NCI-H187 treated with DMSO at 0.1 percent for 48 hours (cell line): ENCODE measurements around the gene CD200R1L.

Experiments used
- DNase-seq: peaks from one replicate; lab custom pipeline; 2025; lab: John Stamatoyannopoulos, UW

Gene CD200R1L

GRCh38 chr3:112786881-112787579, 59.6 kb downstream of the CD200R1L start:
- no peak for DNase-seq

DNA sequence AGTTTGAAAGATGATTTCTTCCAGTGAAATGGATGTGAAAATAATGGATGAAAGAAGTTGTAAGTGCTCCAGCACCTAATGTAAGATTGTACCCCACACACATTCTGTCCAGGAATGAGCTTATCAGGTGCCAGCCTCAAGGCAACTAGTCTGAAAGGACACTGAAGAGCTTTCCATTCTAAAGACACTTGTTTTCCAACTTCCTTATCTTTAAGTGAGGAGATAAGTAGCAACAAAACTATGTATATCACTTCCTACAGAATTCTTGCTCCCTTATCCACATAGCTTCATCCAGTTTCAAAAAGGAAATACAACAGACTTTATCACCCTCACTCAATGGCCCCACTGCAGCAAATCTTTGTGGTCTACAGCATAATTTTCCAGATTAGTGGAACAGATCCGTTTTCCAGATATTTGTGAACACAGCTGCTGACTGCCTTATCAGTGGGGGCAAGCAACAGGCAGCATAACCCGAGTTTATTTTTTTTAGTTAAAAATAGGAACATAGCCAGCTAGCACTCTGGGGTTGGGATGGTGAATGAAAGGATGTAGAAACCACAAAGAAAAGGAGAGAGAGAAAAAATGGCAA, 60.6 kb downstream of the CD200R1L start:
- DNase-seq, result no peak

GRCh38 chr3:112785321-112786001, 61.2 kb downstream of the CD200R1L start:
- no peak for DNase-seq

GRCh38 chr3:112782491-112782890, 64.2 kb downstream of the CD200R1L start:
- no peak for DNase-seq

GRCh38 chr3:112781599-112781998, 65.1 kb downstream of the CD200R1L start:
- no peak for DNase-seq

DNA sequence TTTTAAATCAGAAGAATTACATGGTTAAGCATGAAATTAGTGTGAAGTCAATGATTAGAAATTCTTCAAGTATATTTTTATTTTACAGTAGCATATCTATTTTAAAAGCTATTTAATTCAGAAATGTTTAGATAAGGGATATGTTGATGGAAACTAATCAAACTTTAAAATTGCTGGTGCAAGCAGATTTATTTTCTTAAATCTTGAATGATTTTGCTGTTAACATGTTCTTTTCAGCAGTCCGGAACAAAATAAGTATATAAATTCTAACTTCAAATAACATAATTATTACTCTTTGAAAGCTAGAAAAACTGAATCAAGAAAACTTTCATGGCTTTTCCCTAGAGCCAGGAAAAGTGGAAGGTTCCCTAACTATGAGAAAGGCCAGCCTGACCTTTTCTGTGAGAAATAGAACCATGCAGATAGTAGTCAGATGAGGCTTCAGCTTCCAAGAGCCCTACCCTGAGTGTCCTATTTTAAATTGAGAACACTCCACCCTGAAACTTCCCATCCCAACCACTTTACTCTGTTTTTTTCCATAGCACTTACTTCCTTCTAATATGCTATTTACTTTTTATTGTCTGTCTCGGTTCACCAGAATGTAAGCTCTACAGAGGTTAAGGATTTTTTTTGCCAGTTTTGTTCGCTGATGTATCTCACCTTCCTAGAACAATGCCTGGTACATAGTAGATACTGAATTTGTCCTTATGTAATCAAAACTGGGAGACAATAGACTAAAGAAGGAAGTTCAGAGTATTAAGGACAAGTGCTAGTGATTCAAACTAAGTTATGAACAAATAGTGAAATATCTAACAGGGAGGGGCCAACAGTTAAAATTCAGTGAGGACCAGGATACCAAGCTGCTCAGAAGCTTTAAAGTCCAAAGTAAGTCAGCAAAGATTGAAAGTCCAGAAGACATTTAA, 66.8 kb downstream of the CD200R1L start:
- no peak for DNase-seq

DNA sequence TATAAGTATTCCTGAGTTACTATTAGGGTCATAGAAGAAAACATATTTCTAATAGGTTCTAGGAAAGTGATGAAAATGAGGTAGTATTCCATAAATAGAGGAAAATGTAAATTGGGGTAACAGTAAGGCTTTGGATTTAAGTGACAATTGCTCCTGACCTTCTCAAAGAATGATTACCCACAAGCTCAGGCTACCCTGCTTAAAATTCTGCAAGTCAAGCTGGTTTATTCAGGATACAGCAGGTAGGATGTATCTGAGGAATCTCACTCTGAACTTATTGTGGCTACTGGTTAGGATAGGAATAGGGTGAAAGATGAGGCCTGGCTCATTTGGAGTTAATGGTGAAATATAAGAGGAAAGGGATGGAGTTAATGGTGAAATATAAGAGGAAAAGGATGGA, 67.7 kb downstream of the CD200R1L start:
- DNase-seq, result no peak

DNA sequence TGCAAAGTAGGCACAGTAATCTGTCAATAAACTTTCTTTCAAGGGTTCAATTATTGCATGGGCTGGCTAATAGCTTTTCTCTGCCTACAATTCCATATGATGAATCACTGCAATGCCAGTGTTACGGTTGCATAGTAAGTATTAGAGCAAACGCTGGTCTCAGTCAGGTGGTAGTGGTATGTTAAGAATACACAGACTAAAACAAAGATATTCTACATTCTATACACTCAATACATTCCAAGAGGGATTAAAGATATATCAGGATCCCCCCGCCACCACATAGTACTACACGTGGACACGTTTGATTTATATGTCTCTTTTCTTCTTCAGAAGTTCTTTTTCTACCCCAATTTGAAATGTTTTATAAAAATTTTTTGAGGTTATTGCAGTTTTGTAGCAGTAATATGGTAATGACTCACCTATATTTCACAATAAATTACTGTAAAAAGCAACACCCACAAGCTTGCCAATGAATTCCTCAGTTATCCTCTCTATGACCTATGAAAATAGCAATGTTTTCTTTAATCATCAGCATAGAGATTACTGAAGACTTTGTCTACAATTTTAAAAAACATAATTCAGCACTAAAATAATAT, 68.2 kb downstream of the CD200R1L start:
- DNase-seq, result no peak

DNA sequence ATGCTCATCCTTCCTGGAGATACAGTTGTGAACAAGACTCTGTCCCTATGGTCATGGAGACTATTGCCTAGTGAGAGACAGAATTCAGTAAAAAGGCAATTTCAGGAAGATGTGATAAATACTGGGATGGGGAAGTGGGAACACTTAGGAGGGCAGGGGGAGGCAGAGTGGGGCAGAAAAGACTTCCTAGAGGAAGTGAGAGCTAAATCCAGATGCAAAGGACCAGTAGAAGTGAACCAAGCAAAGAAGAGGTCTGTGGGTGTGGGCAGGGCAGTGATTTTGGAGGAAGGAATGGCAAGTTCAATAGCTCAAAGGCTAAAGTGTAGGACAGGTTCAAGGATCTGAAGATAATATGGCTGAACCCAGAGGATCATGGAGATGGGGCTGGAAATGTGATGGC, 68.9 kb downstream of the CD200R1L start:
- no peak for DNase-seq

GRCh38 chr3:112776836-112777235, 69.8 kb downstream of the CD200R1L start:
- no peak for DNase-seq

- no peak for DNase-seq
Measured at GRCh38 chr3:112776000-112776399, 70.7 kb downstream of the CD200R1L start.

DNA sequence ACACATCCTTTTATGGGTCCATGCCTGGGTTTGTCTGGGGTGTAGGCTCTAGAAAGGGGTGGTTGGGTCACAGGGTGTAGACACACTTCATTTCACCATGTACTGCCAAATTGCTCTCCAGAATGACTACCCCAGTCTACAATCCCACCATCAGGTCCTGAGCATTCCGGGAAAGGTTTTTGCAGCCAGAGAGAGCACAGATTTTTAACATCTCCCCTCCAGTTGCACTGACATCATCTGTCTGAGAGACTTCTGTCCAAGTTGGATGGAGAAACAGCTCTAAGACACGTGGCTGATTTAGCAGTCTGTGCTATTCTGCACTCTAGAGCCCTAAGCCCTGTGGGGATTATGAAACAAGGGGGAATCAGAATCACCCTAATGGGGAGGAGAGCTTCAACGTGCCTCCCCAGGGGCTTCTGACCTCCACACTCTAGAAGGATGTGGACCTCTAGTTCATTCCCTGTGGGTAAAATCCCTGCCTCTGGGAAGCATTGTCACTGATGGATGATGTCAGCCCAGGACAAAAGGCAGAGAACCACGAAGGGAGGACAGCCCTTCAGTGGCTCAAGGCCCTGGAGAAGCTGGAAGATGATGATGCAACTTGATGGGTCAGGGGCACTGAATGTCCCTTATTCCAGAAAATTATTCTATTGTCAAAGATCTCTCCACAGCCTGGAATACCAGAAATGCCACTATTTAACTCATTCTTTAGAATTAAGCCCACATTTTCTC, 71.5 kb downstream of the CD200R1L start:
- no peak for DNase-seq

GRCh38 chr3:112774293-112774926, 72.3 kb downstream of the CD200R1L start:
- DNase-seq, result no peak

GRCh38 chr3:112773864-112774263, 72.8 kb downstream of the CD200R1L start:
- no peak for DNase-seq

GRCh38 chr3:112770951-112771350, 75.7 kb downstream of the CD200R1L start:
- no peak for DNase-seq

- no peak for DNase-seq
Measured at GRCh38 chr3:112770032-112770626, 76.5 kb downstream of the CD200R1L start.

DNA sequence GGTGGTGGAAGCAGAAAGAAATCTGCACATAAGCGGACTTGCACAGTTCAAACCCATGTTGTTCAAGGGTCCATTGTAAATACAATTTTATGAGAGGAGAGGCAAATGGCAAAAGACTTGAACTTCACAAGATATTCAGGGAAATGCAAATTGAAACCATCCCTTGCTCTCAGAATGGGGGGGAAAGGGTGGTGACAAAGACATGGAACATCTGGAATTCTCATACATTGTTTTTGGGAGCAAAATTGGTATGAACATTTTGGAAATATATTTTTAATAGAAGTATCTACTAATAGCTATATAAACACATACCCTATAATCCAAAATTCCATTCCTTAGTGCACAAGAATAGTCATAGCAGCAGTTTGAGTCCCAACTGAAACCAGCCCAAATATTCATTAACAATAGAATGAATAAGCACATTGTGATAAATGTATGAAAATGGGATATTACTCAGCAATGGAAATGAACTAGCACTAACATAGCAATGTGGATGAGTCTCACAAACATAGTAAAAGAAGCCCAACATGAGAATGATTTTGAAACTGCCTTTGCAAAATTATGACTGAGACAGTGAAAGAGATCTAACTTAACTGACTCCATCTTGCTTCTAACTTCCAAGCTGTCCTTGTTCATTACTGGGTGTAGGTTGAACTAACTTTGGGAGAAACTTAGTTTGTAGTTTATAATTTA, 77.2 kb downstream of the CD200R1L start:
- DNase-seq, result no peak

- DNase-seq, result no peak
Measured at GRCh38 chr3:112767777-112768176, 78.9 kb downstream of the CD200R1L start.

GRCh38 chr3:112767177-112767576, 79.5 kb downstream of the CD200R1L start:
- DNase-seq, result no peak
